H1 (cell line): ENCODE results near the gene C2orf74.

ENCODE experiments used
- BRCA1 ChIP-seq: IDR thresholded peaks from 2 replicates; pipeline ENCODE4 v1.6.1; 2012; ENCODE audit warnings: low read depth, low read length, improper control_type of control experiment
- EZH2 ChIP-seq: fragments of 200-600 bp; sonication (generic); IDR thresholded peaks from 2 replicates; pipeline ENCODE4 v1.7.1; 2012; ENCODE audit warnings: low read depth, mild to moderate bottlenecking, moderate library complexity, low read length, inconsistent platforms; ENCODE audit not compliant: severe bottlenecking
- FOSL1 ChIP-seq: IDR thresholded peaks from 2 replicates; pipeline ENCODE4 v1.6.1; 2011; ENCODE audit warnings: mild to moderate bottlenecking, low read depth, low read length, moderate library complexity; ENCODE audit not compliant: insufficient read depth
- GABPA ChIP-seq: IDR thresholded peaks from 2 replicates; pipeline ENCODE4 v1.6.1; 2011; ENCODE audit warnings: mild to moderate bottlenecking, low read length, moderate library complexity, borderline replicate concordance; ENCODE audit not compliant: insufficient read depth
- GTF2F1 ChIP-seq: IDR thresholded peaks from 2 replicates; pipeline ENCODE4 v1.6.1; 2012; ENCODE audit warnings: low read depth, low read length, improper control_type of control experiment, borderline replicate concordance
- PHF8 ChIP-seq: fragments of 200-600 bp; sonication (generic); conservative IDR thresholded peaks from 2 replicates; pipeline ENCODE4 v1.7.1; 2012; ENCODE audit warnings: low read depth, mild to moderate bottlenecking, inconsistent platforms, low read length, moderate library complexity
- POLR2AphosphoS5 ChIP-seq: IDR thresholded peaks from 2 replicates; pipeline ENCODE4 v1.6.1; 2011; ENCODE audit warnings: low read depth, low read length
- RAD21 ChIP-seq, 2 experiments: IDR thresholded peaks in 1 of 2; conservative IDR thresholded peaks in 1 of 2; 2 replicates each; pipeline ENCODE4 v1.6.1; 2011; ENCODE audit warnings: low read depth in 2 of 2, low read length in 2 of 2, improper control_type of control experiment in 1 of 2, inconsistent platforms in 1 of 2, mild to moderate bottlenecking in 1 of 2, moderate library complexity in 1 of 2
- RXRA ChIP-seq: IDR thresholded peaks from 2 replicates; pipeline ENCODE4 v1.6.1; 2011; ENCODE audit warnings: low read depth, mild to moderate bottlenecking, low read length, moderate library complexity; ENCODE audit not compliant: insufficient read depth
- SIX5 ChIP-seq: IDR thresholded peaks from 2 replicates; pipeline ENCODE4 v1.6.1; 2011; ENCODE audit warnings: mild to moderate bottlenecking, low read depth, low read length
- YY1 ChIP-seq: IDR thresholded peaks from 2 replicates; pipeline ENCODE4 v1.6.1; 2011; ENCODE audit warnings: low read depth, mild to moderate bottlenecking, low read length
- ZNF274 ChIP-seq: IDR thresholded peaks from 2 replicates; pipeline ENCODE4 v1.7.0; 2012; ENCODE audit warnings: low read length, borderline replicate concordance; ENCODE audit errors: extremely low read depth
- TF ChIP-seq, protein P1 (sequence below): IDR thresholded peaks from 2 replicates; pipeline ENCODE4 v1.6.1; 2011; ENCODE audit warnings: low read length, improper control_type of control experiment
- TF ChIP-seq, protein P2 (sequence below), 3 experiments: IDR thresholded peaks; 1 replicate in 2 of 3; 2 replicates in 1 of 3; pipeline versions ENCODE4 v1.5.1 to v1.6.1; 2011; ENCODE audit warnings: low read length in 3 of 3, mild to moderate bottlenecking in 3 of 3, inconsistent platforms in 2 of 3, low read depth in 1 of 3, moderate library complexity in 1 of 3; ENCODE audit not compliant: insufficient read depth in 1 of 3; ENCODE audit errors: control extremely low read depth in 1 of 3

DNA sequence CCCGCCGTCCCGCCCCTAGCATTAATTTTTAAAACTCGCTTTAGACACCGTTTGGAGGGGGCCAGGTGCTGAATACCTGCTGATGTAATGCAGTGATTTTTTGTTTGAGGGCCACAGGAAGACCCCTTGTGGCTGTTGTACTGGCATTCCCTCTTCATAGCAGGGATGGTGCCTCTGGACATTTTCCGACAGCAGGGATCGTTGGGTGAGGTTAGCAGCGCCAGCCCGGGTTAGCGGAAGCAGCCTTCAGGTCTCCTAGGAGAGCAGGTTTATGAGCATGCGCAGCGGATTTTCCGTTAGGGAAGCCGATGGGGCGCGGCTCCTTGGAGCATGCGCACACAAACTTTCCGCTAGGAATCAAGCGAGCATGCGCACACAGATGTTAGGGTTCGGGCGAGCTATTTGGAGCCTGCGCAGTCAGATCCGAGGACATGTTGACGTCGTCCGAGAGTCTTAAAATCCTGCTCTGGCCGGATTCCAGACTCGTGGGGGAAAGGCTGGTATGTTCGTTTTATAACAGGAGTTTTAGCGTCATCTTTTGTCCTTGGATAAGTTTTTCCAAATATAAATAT is 17.2 kb upstream of the C2orf74 start:
- TF ChIP-seq, protein P1, sequence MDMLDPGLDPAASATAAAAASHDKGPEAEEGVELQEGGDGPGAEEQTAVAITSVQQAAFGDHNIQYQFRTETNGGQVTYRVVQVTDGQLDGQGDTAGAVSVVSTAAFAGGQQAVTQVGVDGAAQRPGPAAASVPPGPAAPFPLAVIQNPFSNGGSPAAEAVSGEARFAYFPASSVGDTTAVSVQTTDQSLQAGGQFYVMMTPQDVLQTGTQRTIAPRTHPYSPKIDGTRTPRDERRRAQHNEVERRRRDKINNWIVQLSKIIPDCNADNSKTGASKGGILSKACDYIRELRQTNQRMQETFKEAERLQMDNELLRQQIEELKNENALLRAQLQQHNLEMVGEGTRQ, result no peak
- TF ChIP-seq, protein P2, sequence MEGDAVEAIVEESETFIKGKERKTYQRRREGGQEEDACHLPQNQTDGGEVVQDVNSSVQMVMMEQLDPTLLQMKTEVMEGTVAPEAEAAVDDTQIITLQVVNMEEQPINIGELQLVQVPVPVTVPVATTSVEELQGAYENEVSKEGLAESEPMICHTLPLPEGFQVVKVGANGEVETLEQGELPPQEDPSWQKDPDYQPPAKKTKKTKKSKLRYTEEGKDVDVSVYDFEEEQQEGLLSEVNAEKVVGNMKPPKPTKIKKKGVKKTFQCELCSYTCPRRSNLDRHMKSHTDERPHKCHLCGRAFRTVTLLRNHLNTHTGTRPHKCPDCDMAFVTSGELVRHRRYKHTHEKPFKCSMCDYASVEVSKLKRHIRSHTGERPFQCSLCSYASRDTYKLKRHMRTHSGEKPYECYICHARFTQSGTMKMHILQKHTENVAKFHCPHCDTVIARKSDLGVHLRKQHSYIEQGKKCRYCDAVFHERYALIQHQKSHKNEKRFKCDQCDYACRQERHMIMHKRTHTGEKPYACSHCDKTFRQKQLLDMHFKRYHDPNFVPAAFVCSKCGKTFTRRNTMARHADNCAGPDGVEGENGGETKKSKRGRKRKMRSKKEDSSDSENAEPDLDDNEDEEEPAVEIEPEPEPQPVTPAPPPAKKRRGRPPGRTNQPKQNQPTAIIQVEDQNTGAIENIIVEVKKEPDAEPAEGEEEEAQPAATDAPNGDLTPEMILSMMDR (IDR thresholded peaks at IDR 0.05; ENCODE audit: control extremely low read depth in 1 of 3, insufficient read depth in 1 of 3, low read depth in 1 of 3, low read length in 3 of 3), result no peak
- no peak for TF ChIP-seq YY1
- no peak for TF ChIP-seq GABPA
- TF ChIP-seq POLR2AphosphoS5, result peak; percentile 73; the same call in 1 of the 2 replicates
- no peak for TF ChIP-seq EZH2
- TF ChIP-seq RXRA, result no peak
- 0 out of 2 replicates have a peak, but pooled peaks have one; percentile 28 for TF ChIP-seq PHF8
- TF ChIP-seq BRCA1, result no peak
- no peak for TF ChIP-seq ZNF274
- TF ChIP-seq GTF2F1, result no peak
- no peak for TF ChIP-seq FOSL1
- TF ChIP-seq RAD21 (IDR thresholded peaks at IDR 0.05 in 1 of 2, conservative IDR thresholded peaks at IDR 0.05 in 1 of 2; ENCODE audit: low read depth in 2 of 2, low read length in 2 of 2), result no peak
- no peak for TF ChIP-seq SIX5
